ENCODE measurements around the gene SNTB2.

The SNTB2 gene

DNA sequence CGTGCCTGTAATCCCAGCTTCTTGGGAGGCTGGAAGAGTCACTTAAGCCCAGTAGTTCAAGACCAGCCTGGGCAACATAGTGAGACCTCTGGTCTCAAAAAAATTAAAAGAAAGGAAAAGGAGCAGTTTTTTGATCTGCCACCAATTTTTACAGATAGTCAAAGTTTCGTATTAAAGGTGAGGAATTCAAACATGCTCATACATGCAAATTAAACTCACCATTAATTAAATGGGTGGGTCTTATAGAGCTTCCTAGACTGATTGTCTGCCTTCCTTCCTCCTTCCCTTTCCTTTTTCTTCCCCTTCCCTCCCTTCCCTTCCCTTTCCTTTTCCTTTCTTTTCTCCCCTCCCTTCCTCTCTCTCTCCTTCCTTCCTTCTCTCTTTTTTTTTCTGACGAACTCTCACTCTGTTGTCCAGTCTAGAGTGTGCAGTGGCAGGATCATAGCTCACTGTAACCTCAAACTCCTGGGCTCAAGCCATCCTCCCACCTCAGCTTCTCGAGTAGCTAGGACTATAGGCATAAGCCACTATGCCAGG lies 87.8 kb downstream of the SNTB2 start:
- Histone ChIP-seq H3K9me3 (no peaks in the 10 kb centered on the region), H3K27me3 (no peaks in the 10 kb centered on the region), H3K4me3 (ENCODE audit: low read depth, low read length) (no peak overlapping the region), H3K36me3 (no peaks in the 10 kb centered on the region), H3K4me1 (no peaks in the 10 kb centered on the region; the same call in 1 of the 2 replicates)
- DNase-seq = no peak
- TF ChIP-seq, protein P1, sequence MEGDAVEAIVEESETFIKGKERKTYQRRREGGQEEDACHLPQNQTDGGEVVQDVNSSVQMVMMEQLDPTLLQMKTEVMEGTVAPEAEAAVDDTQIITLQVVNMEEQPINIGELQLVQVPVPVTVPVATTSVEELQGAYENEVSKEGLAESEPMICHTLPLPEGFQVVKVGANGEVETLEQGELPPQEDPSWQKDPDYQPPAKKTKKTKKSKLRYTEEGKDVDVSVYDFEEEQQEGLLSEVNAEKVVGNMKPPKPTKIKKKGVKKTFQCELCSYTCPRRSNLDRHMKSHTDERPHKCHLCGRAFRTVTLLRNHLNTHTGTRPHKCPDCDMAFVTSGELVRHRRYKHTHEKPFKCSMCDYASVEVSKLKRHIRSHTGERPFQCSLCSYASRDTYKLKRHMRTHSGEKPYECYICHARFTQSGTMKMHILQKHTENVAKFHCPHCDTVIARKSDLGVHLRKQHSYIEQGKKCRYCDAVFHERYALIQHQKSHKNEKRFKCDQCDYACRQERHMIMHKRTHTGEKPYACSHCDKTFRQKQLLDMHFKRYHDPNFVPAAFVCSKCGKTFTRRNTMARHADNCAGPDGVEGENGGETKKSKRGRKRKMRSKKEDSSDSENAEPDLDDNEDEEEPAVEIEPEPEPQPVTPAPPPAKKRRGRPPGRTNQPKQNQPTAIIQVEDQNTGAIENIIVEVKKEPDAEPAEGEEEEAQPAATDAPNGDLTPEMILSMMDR (IDR thresholded peaks at IDR 0.05; ENCODE audit: low read depth, low read length) = no peak

GRCh38 chr16:69276148-69277115 lies 89.5 kb downstream of the SNTB2 start:
- H3K36me3 ChIP-seq = no peaks in the 10 kb centered on the region
- no peaks in the 10 kb centered on the region; the same call in 1 of the 2 replicates for H3K4me1 ChIP-seq
- peak; percentile 29 for DNase-seq
- H3K9me3 ChIP-seq = no peaks in the 10 kb centered on the region
- no peak overlapping the region for H3K4me3 ChIP-seq (ENCODE audit: low read depth, low read length)
- TF ChIP-seq, protein P1 (IDR thresholded peaks at IDR 0.05; ENCODE audit: low read depth, low read length) = no peak
- H3K27me3 ChIP-seq = no peaks in the 10 kb centered on the region

GRCh38 chr16:69277413-69277812 lies 90.4 kb downstream of the SNTB2 start:
- Histone ChIP-seq H3K4me3 (ENCODE audit: low read depth, low read length) (no peak overlapping the region), H3K27me3 (no peaks in the 10 kb centered on the region), H3K36me3 (no peaks in the 10 kb centered on the region), H3K9me3 (no peaks in the 10 kb centered on the region), H3K4me1 (no peaks in the 10 kb centered on the region; the same call in 1 of the 2 replicates)
- no peak for DNase-seq
- TF ChIP-seq, protein P1 (IDR thresholded peaks at IDR 0.05; ENCODE audit: low read depth, low read length) = no peak

DNA sequence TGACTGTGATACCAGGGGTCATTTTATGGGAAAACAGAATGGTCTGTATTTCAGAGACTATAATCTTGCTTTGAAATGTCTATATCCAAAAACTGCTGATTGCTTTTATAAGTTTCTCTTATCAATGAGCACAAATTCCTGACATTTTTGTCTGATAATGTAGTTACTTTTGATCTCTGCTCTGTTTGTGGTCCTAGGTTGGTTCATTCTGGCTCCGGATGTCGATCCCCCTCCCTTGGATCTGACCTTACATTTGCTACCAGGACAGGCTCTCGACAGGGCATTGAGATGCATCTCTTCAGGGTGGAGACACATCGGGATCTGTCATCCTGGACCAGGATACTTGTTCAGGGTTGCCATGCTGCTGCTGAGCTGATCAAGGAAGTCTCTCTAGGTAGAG lies 96.9 kb downstream of the SNTB2 start:
- H3K4me1 ChIP-seq = no peaks in the 10 kb centered on the region
- no peaks in the 10 kb centered on the region for H3K27me3 ChIP-seq
- no peak for DNase-seq
- H3K9me3 ChIP-seq = no peaks in the 10 kb centered on the region
- TF ChIP-seq, protein P1 (IDR thresholded peaks at IDR 0.05; ENCODE audit: low read depth, low read length) = no peak
- peaks cover 6% of the 10 kb centered on the region; the same call in 1 of the 2 replicates for H3K36me3 ChIP-seq
- no peak overlapping the region for H3K4me3 ChIP-seq (ENCODE audit: low read depth, low read length)

DNA sequence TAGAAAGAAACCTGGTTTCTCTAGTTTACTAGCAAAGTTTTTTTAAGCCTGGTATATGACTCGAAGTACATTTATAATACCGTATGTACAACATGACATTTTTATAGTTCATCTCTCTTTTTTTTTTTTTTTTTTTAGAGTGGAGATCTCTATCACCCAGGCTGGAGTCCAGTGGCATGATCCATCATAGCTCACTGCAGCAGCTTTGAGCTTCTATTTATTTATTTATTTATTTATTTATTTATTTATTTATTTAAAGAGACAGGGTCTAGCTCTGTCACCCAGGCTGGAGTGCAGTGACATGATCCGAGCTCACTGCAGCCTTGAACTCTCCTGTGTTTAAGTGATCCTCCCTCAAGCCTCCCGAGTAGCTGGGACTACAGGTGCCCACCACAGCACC lies 98.3 kb downstream of the SNTB2 start:
- TF ChIP-seq, protein P1 (IDR thresholded peaks at IDR 0.05; ENCODE audit: low read depth, low read length) = no peak
- Histone ChIP-seq H3K27me3 (no peaks in the 10 kb centered on the region), H3K9me3 (no peaks in the 10 kb centered on the region), H3K36me3 (peaks cover 6% of the 10 kb centered on the region; the same call in 1 of the 2 replicates), H3K4me3 (ENCODE audit: low read depth, low read length) (no peak overlapping the region), H3K4me1 (no peaks in the 10 kb centered on the region)
- DNase-seq = no peak
